GM12878 (cell line): ENCODE data around the gene LHX5. TPM values are rescaled to one million over a fixed set of nuclear protein-coding genes. Genes with fewer than 3 reads are reported as not detected.

Experiments used
- ATAC-seq: fragments of 200-7000 bp; cut with Tn5 transposase; 3 replicates; pipeline ENCODE4 v1.9.1; 2020; ENCODE audit warnings: mild to moderate bottlenecking, moderate library complexity
- BruUV-seq: library from RNA; stranded (reverse); fragments of 400-500 nt; replicated peaks from 2 replicates; lab custom pipeline; 2021; lab: Mats Ljungman, UMichigan
- CTCF ChIA-PET: fragments of 300-600 bp; sonication (Branson Sonifier 250); formaldehyde crosslinking; extraction: SDS; loops from one replicate; lab custom pipeline; 2021; ENCODE audit warnings: inconsistent platforms; lab: Yijun Ruan, JAX
- POLR2A ChIA-PET: fragments of 350-600 bp; formaldehyde crosslinking; extraction: SDS; loops from one replicate; lab custom pipeline; 2021; ENCODE audit warnings: inconsistent platforms; lab: Charles Lee
- RAD21 ChIA-PET: fragments of 300-600 bp; sonication (Branson Sonifier 250); formaldehyde crosslinking; loops from one replicate; lab custom pipeline; 2023; ENCODE audit warnings: antibody characterized with exemption; ENCODE audit not compliant: unreplicated experiment; lab: Charles Lee
- SMC1A ChIA-PET: fragments of 300-600 bp; sonication (Branson Sonifier 250); formaldehyde crosslinking; loops from one replicate; lab custom pipeline; 2023; ENCODE audit not compliant: unreplicated experiment, uncharacterized antibody; lab: Charles Lee
- DNase-seq: peaks from one replicate; pipeline ENCODE4 v3.0.0-alpha.2; 2011; ENCODE audit warnings: low read depth, low spot score
- FAIRE-seq: peaks from 3 replicates; lab custom pipeline; 2011; peaks lifted over from hg19 to GRCh38; lab: Jason Lieb, UNC
- H2AFZ ChIP-seq: 2 replicates; pipeline ENCODE4 v1.6.0; 2011; ENCODE audit warnings: low read depth, low read length, control low read depth; ENCODE audit not compliant: control insufficient read depth
- H3K27ac ChIP-seq: 2 replicates; pipeline ENCODE4 v1.5.1; 2011; ENCODE audit warnings: control low read depth; ENCODE audit not compliant: control insufficient read depth, insufficient read depth
- H3K27me3 ChIP-seq, 2 experiments: replicated peaks in 1 of 2; 2 replicates each; pipeline versions ENCODE4 v1.6.0 to v1.6.1; 2011; ENCODE audit warnings: low read length in 1 of 2; ENCODE audit not compliant: control insufficient read depth in 2 of 2, insufficient read depth in 2 of 2
- H3K36me3 ChIP-seq, 2 experiments: 2 replicates each; pipeline ENCODE4 v1.5.1; 2011; ENCODE audit warnings: low read length in 1 of 2; ENCODE audit not compliant: control insufficient read depth in 2 of 2, insufficient read depth in 2 of 2
- H3K4me1 ChIP-seq: 2 replicates; pipeline ENCODE4 v1.6.1; 2011; ENCODE audit warnings: mild to moderate bottlenecking, low read length, moderate library complexity, mixed read lengths; ENCODE audit not compliant: control insufficient read depth, insufficient read depth
- H3K4me2 ChIP-seq: 2 replicates; pipeline ENCODE4 v1.6.0; 2011; ENCODE audit warnings: control low read depth; ENCODE audit not compliant: control insufficient read depth, insufficient read depth
- H3K4me3 ChIP-seq: fragments of 200-600 bp; sonication (generic); 2 replicates; pipeline ENCODE4 v1.5.1; 2016
- H3K79me2 ChIP-seq: 2 replicates; pipeline ENCODE4 v1.6.0; 2011; ENCODE audit warnings: low read length; ENCODE audit not compliant: control insufficient read depth, insufficient read depth
- H3K9ac ChIP-seq: 2 replicates; pipeline ENCODE4 v1.8.0; 2011; ENCODE audit warnings: low read length, control low read depth, mixed read lengths; ENCODE audit not compliant: control insufficient read depth, insufficient read depth
- H3K9me3 ChIP-seq: replicated peaks from 3 replicates; pipeline ENCODE4 v1.5.1; 2011; ENCODE audit warnings: mild to moderate bottlenecking, low read length; ENCODE audit not compliant: control insufficient read depth, insufficient read depth
- H4K20me1 ChIP-seq: 2 replicates; pipeline ENCODE4 v1.6.0; 2011; ENCODE audit not compliant: control insufficient read depth, insufficient read depth
- BHLHE40 ChIP-seq, 2 experiments: fragments of 450-650 bp in 1 of 2; IDR thresholded peaks; 2 replicates each; pipeline ENCODE4 v1.6.1; 2011 to 2017; ENCODE audit warnings: low read depth in 2 of 2, borderline replicate concordance in 1 of 2, improper control_type of control experiment in 1 of 2, low read length in 1 of 2, mild to moderate bottlenecking in 1 of 2
- BRCA1 ChIP-seq: IDR thresholded peaks from 2 replicates; pipeline ENCODE4 v1.6.1; 2011; ENCODE audit warnings: low read depth, low read length, improper control_type of control experiment
- EGR1 ChIP-seq, 2 experiments: IDR thresholded peaks; 1 replicate in 1 of 2; 2 replicates in 1 of 2; pipeline ENCODE4 v1.6.1; 2011 to 2012; ENCODE audit warnings: low read depth in 2 of 2, low read length in 2 of 2, borderline replicate concordance in 1 of 2, mild to moderate bottlenecking in 1 of 2, moderate library complexity in 1 of 2
- FOXM1 ChIP-seq: IDR thresholded peaks from 2 replicates; pipeline ENCODE4 v1.6.1; 2012; ENCODE audit warnings: low read depth, mild to moderate bottlenecking, inconsistent platforms, low read length, moderate library complexity
- HCFC1 ChIP-seq: fragments of 150-350 bp; IDR thresholded peaks from 2 replicates; pipeline ENCODE4 v1.6.1; 2014; ENCODE audit warnings: low read length
- IRF4 ChIP-seq: IDR thresholded peaks from 2 replicates; pipeline ENCODE4 v1.6.1; 2011; ENCODE audit warnings: low read depth, low read length
- MTA3 ChIP-seq: IDR thresholded peaks from 2 replicates; pipeline ENCODE4 v1.6.1; 2012; ENCODE audit warnings: low read length, inconsistent platforms, borderline replicate concordance
- MYC ChIP-seq: IDR thresholded peaks from 2 replicates; pipeline ENCODE4 v1.6.1; 2011; ENCODE audit warnings: mild to moderate bottlenecking, low read length, moderate library complexity, inconsistent platforms; ENCODE audit not compliant: insufficient read depth, insufficient replicate concordance, insufficient read length, severe bottlenecking
- PAX8 ChIP-seq: fragments of 450-650 bp; IDR thresholded peaks from 2 replicates; pipeline ENCODE4 v1.6.1; 2017; ENCODE audit warnings: mild to moderate bottlenecking, moderate library complexity
- POU2F2 ChIP-seq: IDR thresholded peaks from 3 replicates; pipeline ENCODE4 v1.6.1; 2011; ENCODE audit warnings: low read depth, mild to moderate bottlenecking, low read length, borderline replicate concordance
- SREBF1 ChIP-seq: IDR thresholded peaks from 2 replicates; pipeline ENCODE4 v1.6.1; 2012; ENCODE audit warnings: mild to moderate bottlenecking, low read length
- SUZ12 ChIP-seq: fragments of 200-600 bp; sonication (generic); IDR thresholded peaks from one replicate; pipeline ENCODE4 v1.6.1; 2018; ENCODE audit warnings: antibody characterized with exemption, mild to moderate bottlenecking; ENCODE audit not compliant: unreplicated experiment
- TBL1XR1 ChIP-seq: IDR thresholded peaks from 2 replicates; pipeline ENCODE4 v1.6.1; 2012; ENCODE audit warnings: low read depth, low read length, improper control_type of control experiment
- TCF3 ChIP-seq: IDR thresholded peaks from 2 replicates; pipeline ENCODE4 v1.6.1; 2012; ENCODE audit warnings: low read depth, mild to moderate bottlenecking, low read length, borderline replicate concordance; ENCODE audit not compliant: insufficient read depth
- WGBS: methylation state at CpG from one replicate; pipeline ENCODE4 v1.1.6; 2016; ENCODE audit warnings: low lambda C conversion rate; ENCODE audit not compliant: insufficient replicate concordance, insufficient coverage; ENCODE audit errors: missing lambda C conversion rate; 5-methylcytosine and 5-hydroxymethylcytosine counted together
- in situ Hi-C: fragments of 300-500 bp; cut with MboI; formaldehyde crosslinking; loops from 9 replicates; pipeline ENCODE4 v1.14.3; 2018; ENCODE audit warnings: mixed read lengths
- intact Hi-C: fragments of 100-400 bp; cut with micrococcal nuclease; formaldehyde crosslinking; loops from one replicate; pipeline ENCODE4 v1.14.2; 2022; ENCODE audit not compliant: unreplicated experiment
- polyA plus RNA-seq, 11 experiments: library from polyadenylated mRNA; depleted of rRNA in 4 of 11; unstranded in 6 of 11; stranded (reverse) in 5 of 11; fragments of >200 nt; fragmentation: Nextera tagmentation in 4 of 11; fragmentation: Illumina TruSeq in 1 of 11; extraction: Ambion mirVana in 4 of 11; extraction: Trizol in 1 of 11; gene quantifications; 1 replicate in 1 of 11; 2 replicates in 10 of 11; pipeline versions ENCODE4 v1.2.1 to v1.2.3, GENCODE V29; 2011 to 2016; ENCODE audit warnings: inconsistent platforms in 2 of 11, missing spikeins in 2 of 11, low read depth in 1 of 11
- total RNA-seq, 4 experiments: library from RNA; depleted of rRNA in 3 of 4; stranded (reverse); fragments of >200 nt in 3 of 4; fragmentation: Illumina TruSeq in 1 of 4; extraction: Trizol in 1 of 4; gene quantifications; 2 replicates each; pipeline versions ENCODE4 v1.2.1 to v1.2.3, GENCODE V29; 2013 to 2021

The LHX5 gene
- total and polyA plus RNA-seq, 10 of the 15 experiments (the other 5 are each of a cell fraction or from before 2014, with no cell fraction given) = 0.03 TPM; not detected in 9

DNA sequence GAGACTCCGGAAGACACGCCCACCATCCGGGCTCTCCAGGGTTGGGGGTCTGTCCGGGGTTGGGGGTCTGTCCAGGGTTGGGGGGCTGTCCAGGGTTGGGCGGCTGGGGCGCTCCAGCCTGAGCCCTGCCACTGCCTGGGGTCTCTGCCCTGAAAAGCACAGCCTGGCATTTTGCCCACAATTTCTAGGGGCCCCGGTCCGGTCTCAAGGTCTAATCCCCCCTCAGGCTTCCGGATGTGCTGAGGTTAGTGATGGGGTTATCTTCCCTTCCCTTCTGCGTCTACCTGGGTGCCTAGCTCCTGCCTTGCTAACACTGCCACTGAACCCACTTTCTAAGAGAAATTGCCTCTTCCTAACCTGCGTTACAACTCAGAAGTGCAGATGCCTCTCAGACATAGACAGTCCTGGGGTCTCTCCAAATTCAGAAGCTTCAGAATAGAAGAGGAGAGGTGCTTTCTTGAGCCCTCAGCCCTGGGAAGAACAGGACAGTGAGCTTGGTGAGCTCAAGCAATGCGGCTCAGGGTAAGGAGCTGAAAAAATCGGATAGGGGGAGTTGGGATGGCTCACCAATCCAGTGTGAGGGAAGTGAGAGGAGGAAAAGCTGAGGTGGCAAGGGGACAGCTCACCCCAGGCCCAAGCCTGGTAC is 5.7 kb downstream of the LHX5 start (continued):
- TF ChIP-seq MYC (no peak), IRF4 (no peak), FOXM1 (no peak), TBL1XR1 (no peak), MTA3 (no peak), TCF3 (no peak), HCFC1 (no peak), PAX8 (no peak)
- TF ChIP-seq, all 136 proteins: peak for 0

DNA sequence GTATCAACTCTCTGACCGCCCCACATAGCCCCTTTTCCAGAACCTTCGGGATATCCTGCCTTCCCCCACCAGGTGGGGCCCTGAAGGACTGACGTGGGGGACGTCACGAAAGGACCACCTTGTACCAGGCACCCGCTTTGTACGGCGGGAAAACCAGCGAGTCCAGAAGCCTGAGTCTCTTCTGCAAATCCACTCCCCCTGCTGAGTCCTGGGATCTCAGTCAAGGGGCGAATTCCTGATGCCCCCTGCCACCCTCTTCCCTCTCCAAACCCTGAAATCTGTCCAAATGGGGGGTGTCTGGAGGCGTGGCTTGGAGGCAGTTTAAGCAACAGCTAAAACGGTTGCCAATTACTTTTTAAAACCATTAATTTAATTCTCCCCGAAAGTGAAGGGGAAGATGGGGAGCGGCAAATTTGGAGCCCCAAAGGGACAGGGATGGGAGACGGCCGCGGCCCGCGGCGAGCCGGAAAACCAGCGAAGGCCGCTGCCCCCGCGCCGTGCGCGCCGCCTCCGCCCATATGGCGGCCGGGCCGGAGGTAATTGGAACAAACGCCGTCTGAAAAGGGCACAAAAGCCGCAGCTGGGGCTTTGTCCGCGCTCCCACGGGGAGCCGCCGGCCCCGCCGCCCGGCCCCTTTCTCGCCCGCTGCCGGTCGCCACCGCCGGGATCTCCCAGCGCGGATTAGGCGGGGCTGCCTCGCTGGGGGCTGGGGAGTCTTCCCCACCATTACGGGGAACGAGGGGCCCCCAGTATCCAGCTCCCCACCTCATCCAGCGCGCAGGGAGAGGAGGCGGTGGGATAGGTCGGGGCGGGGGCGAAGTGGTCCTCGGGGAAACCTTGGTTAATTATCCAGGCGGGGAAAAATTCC is 6.6 kb downstream of the LHX5 start:
- WGBS = 8% methylated on average over 57 of the region's 64 CpGs
- ATAC-seq = no peak
- Histone ChIP-seq H3K36me3 (no peaks in the 10 kb centered on the region), H3K4me3 (no peak overlapping the region), H3K9me3 (no peaks in the 10 kb centered on the region; the same call in 2 of the 3 replicates), H3K4me1 (no peaks in the 10 kb centered on the region), H3K27ac (no peak overlapping the region), H4K20me1 (no peaks in the 10 kb centered on the region), H3K79me2 (no peaks in the 10 kb centered on the region), H3K9ac (no peak overlapping the region), H3K27me3 (peaks cover 19 to 43% of the 10 kb centered on the region in 2 experiments), H3K4me2 (no peak overlapping the region)
- POLR2A ChIA-PET = no interaction called here
- no peak for DNase-seq
- intact Hi-C loops (no loop called here), in situ Hi-C loops (loop anchor here (5.0 kb wide), 1 partner anchor 447 kb away; no protein-coding TSS in a partner anchor)
- no peak for FAIRE-seq
- SMC1A ChIA-PET = interaction anchor here (0.6 kb wide), 1 partner anchor 501 kb away, joined by 3 read pairs; the partner anchor contains the start of gene RBM19
- RAD21 ChIA-PET = no interaction called here
- CTCF ChIA-PET = no interaction called here
- TF ChIP-seq SUZ12 (peak; percentile 79), SREBF1 (no peak), BRCA1 (no peak), BHLHE40 (IDR thresholded peaks at IDR 0.05; ENCODE audit: borderline replicate concordance in 1 of 2, low read depth in 2 of 2, low read length in 1 of 2) (no peak), POU2F2 (no peak), HCFC1 (no peak), EGR1 (IDR thresholded peaks at IDR 0.05; ENCODE audit: borderline replicate concordance in 1 of 2, low read depth in 2 of 2, low read length in 2 of 2) (no peak)
- TF ChIP-seq, all 136 proteins: peak for 1
- no peak overlapping the region for H2AFZ ChIP-seq
- BruUV-seq = no TSS peak
